ENCODE measurements around the gene PRR14.
"Not testable (repeated sequence)": the region's sequence is repeated elsewhere in the genome, so short reads cannot be mapped to it uniquely, and the experiment has no call there.

PRR14 gene

DNA sequence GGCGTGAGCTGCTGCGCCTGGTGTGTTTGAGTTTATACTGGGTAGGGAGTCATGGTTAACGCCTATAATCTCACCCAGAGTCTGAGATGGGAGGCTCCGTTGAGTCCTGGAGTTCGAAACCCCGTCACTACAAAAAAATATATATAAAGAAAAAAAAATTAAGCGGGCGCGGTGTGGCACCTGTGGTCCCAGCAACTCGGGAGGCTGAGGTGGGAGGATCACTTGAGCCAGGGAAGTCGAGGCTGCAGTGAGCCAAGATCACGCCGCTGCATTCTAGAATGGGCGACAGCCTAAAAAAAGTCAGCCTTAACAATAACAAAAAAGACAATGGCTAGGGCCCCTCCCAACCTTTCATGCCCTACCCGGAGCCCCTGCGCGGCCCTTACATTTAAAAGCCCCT, 17.2 kb upstream of the PRR14 start:
- no peak for DNase-seq

DNA sequence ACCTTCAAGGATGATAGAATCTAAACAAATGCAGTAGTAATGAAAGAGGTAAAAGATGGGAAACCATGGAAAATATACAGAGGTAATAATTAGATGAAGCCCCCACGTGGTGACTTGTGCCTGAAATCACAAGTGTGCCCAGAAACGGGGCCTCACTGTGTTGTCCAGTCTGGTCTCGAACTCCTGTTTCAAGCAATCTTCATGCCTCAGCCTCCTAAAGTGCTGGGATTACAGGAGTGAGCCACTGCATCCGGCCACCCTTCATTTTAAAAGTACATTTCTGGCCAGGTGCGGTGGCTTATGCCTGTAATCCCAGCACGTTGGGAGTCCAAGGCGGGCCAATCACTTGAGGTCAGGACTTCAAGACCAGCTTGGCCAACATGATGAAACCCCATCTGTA, 14.2 kb upstream of the PRR14 start:
- DNase-seq = no peak

DNA sequence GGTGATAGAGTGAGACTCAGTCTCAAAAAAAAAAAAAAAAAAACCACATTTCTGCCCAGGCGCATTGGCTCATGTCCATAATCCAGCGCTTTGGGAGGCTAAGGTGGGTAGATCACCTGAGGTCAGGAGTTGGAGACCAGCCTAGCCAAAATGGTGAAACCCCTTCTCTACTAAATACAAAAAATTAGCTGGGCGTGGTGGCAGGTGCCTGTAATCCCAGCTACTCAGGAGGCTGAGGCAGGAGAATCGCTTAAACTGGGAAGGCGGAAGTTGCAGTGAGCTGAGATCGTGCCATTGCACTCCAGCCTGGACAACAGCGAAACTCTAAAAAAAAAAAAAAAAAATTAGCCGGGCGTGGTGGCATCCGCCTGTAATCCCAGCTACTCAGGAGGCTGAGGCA, 13.6 kb upstream of the PRR14 start:
- not testable (repeated sequence) for DNase-seq

DNA sequence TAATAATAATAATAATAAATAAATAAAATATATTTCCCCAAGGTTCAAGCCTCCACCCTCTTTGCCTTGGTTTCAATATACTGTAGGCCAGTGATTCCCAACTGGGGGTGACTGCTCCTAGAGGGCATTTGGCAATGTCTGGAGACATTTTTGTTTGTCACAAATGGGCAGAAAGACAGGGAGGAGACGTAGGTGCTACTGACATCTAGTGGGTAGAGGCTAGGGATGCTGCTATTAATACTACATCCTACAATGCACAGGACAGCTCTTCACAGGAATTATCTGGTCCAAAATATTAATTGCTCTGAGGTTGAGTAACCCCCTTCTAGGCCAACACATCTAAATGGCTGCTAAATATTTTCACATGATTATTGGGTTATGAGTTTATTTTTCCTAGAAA, 12.8 kb upstream of the PRR14 start:
- DNase-seq = no peak

DNA sequence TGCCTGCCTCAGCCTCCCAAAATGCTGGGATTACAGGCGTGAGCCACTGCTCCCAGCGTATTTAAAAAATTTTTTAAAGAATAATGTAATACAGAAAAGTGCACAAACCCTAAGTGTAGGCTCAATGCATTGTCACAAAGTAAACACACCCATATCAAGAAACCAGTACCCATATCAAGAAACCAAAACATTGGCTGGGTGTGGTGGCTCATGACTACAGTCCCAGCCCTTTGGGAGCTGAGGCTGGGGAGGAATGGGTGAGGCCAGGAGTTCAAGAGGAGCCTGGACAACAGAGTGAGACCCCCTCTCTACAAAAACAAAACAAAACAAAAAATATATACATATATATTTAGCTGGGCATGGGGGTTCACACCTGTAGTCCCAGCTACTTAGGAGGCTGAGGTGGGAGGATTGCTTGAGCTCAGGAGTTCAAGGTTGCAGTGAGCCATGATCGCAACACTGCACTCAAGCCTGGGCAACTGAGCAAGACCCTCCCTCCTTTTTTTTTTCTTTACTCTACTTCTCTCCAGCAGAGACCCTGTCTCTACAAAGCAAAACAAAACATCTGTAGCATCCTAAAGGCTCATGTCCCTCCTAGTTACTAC, 9.3 kb upstream of the PRR14 start:
- DNase-seq = no peak

DNA sequence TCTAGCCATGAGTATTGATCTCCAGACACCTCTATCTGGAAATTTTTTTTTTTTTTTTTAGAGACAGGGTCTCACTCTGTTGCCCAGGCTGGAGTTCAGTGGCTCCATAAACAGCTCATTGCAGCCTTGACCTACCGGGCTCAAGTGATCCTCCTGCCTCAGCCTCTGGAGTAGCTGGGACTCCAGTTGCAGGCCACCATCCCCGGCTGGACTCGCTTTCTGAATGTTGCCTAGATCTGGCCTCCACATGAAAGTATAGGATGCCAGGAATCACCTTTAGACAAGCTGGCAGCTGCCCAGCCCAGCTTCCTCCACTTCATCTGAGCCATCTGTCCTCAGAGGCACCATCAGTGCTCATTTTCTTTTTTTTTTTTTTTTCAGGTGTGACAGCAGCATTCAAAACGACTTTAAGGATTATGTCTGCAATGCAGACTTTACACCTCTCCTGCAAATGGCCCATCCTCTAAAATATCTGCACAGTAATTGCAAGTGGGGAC, 6.4 kb upstream of the PRR14 start:
- DNase-seq = no peak

DNA sequence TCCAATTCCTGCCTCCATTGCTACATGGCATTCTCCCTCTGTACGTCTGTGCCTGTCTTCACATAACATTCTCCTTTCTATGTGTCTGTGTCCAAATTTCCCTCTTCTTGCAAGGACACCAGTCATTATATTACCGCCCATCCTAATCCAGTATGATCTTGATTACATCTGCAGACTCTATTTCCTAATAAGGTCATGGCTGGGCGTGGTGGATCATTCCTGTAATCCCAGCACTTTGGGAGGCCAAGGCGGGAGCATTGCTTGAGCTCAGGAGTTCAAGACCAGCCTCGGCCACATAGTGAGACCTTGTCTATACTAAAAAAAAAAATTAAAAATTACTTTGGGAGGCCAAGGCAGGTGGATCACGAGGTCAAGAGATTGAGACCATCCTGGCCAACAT, 5.0 kb upstream of the PRR14 start:
- DNase-seq = no peak

DNA sequence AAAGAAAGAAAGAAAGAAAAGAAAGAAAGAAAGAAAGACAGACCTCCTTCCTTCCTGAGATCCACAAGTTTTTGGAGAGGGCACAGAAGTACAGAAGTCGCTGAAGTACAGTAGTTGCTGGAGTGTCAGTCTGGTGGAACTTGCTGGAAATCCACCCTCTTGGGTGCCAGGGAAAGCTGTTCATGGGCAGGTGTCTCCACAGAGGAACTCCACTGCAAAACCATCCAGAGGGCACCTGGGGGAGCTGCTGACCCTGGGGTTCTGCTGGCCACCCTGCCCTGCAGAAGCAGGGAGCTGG, 3.5 kb upstream of the PRR14 start:
- no peak for DNase-seq

DNA sequence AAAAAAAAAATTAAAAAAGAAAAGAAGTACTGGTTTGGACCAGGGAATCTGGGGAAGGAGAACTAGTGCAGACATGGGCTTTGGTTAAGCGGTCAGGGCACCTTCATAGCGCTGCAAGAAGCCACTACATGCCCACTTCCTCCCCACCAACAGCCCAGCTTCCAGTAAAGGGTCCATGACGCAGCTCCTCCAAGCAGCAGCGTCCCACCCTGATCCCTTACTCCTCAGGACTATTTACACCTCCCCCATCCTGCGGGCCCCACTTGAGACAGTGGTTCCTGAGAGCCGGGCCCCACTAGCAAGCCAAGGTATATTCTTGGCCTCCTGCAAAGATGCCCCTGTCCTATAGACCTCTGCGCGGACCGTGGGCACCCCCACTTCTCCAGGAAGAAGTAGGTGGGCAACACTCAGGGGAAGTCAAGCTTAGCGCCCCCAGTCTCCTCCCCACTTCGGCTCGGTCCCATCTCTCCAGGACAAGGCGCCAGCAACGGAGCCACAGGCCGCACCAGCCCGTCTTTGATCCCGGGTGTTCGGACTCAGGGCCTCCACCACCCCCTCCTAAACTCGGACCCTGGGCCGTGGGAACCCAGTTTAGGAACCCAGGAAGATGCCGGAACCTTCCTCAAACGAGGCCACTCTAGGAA, 913 bp upstream of the PRR14 start:
- no peak for DNase-seq

DNA sequence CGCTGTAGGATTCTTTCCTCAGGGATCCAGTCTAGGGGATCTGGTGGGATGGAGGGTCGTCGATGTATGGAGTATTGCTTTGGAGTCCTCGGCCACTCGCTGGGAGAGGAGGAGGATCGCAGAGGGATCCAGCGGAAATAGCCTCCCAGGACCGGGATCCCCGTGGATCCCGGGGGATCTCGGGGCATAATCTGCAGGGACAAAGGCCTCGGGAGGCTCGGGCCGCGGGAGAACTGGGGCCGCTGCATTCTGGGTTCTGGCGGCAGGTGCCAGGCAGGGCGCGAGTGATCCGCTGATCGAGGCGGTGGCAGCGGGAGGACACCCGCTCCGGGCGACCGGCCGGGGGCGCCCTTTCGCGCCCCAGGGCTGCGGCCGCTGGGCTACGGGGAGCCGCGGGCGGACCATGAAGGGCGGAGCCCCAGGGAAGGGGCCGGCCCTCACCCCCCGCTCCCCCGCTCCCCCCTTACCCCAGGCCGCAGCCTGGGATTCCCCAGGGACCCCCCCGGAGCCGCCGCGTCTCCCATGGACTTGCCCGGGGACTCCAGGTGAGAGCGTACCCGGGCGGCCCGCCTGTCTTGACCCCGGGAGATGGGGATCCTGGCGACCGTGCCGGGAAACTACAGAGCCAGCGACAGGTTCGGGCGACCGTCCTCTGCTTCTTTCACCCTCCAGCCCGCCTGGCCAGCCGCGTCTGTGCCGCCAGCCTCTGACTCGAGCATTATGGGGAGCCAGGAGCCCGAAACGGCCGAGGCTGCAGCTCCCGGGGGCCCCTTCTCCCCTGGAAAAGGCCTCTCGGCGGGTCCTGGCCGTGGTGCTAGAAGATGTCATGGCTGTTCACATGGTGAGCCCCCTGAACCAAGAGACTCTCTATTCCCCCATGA, 604 bp downstream of the PRR14 start:
- DNase-seq = peak; percentile 23

DNA sequence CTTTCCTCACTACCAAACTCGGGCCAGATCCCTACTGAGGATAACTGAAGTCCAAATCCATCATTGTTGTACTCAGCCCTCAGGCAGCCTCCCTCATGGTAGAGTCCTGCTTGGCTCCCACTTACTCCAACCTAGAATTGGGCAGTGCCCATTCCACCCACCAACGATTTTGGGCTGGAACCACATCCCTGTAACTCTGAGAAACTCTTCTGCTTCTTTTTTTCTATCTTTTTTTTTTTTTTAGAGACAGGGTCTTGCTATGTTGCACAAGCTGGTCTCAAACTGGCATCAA, 1.2 kb downstream of the PRR14 start:
- DNase-seq = no peak

DNA sequence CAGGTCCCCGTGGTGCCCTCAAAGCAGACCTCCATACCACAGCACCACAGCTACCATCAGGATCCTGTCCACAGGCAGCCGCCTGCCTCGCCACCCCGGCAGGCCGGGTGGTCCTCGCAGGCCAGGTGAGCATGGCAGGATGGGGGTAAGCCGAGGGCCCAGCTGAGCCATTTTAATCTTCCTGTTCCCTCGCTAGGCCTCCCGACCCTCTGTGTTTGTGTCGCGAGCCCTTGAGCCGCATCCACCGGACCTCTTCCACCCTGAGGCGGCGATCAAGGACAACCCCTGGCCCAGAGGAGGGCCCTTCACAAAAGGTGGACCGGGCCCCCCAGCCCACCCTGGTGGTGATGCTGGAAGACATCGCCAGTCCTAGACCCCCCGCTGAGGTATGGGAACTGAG, 2.0 kb downstream of the PRR14 start:
- DNase-seq = no peak

DNA sequence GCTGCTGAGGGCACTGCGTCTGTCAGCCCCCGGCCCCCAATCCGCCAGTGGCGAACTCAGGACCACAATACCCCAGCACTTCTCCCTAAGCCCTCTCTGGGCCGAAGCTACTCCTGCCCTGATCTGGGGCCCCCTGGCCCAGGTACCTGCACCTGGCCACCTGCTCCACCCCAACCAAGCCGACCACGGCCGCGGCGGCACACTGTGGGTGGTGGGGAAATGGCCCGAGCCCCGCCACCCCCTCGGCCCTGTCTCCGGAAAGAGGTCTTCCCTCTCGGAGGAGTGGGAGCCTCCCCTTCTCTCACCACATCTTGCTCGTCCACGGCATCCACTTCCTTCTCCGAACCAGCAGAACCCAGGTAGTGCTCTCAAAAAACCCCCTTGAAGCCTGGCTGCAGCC, 4.1 kb downstream of the PRR14 start:
- DNase-seq = no peak

DNA sequence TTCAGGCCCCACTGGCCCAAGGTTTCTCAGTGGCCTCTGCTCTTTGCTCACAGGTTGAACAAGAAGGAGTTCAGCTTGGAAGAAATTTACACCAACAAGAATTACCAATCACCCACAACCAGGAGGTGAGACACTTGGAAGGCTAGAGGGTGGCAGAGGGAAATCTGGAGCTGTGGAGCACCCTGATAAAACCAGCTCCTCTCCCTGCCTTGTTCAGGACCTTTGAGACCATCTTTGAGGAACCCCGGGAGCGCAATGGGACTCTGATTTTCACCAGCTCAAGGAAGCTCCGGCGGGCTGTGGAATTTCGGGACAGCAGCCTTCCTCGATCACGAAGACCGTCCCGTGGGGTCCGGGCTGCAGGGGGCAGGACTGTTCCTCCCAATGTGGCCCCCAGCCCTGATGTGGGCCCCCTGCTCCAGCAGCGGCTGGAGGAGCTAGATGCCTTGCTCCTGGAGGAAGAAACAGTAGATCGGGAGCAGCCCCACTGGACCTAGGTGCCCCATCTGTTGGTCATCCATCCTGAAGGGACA, 5.1 kb downstream of the PRR14 start:
- DNase-seq = no peak

DNA sequence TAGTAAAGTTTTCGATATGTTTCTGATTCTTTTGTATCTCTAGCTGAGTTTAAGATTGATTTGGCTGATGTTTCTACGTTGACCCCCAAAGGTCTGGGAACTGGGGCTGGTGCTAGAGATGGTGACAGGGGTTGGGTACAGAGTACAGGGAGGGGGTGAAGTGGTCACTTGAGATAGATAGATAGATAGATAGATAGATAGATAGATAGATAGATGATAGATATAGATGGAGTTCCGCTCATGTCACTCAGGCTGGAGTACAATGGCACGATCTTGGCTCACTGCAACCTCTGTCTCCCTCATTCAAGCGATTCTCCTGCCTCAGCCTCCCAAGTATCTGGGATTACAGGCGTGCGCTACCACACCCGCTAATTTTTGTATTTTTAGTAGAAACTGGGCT, 5.6 kb downstream of the PRR14 start:
- DNase-seq = no peak

DNA sequence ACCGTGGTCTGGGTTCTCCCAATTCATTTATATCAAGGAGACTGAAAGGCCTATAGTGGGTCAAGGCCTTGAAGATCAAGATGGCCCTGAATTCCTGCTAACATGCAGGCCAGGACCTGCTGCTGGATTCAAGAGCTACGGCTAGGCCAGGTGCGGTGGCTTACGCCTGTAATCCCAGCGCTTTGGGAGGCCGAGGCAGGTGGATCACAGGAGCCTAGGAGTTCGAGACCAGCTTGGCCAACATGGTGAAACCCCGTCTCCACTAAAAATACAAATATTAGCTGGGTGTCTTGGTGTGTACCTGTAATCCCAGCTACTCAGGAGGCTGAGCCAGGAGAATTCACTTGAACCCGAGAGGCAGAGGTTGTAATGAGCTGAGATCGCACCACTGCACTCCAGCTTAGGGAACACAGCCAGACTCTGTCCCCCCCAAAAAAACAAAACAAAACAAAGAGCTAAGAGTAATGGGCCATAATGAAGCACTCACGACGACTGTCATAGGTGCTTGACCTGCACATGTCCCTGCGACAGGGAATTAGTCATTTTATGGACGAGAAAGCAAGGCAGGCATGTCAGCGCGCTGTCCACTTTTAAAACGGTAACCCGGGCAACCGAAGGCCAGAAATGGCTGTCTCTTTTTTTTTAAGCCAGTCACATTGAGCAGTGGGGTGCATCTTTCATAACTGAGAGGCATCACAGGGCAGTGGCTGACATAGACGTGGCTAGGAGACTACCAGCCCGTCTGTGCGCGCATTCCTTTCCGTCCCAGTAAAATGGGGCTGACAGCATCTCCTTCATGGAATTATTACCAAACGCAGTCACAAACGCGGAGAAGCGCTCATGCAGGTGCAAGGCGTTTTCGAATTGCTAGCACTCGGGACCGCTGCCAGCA, 6.5 kb downstream of the PRR14 start:
- no peak for DNase-seq

DNA sequence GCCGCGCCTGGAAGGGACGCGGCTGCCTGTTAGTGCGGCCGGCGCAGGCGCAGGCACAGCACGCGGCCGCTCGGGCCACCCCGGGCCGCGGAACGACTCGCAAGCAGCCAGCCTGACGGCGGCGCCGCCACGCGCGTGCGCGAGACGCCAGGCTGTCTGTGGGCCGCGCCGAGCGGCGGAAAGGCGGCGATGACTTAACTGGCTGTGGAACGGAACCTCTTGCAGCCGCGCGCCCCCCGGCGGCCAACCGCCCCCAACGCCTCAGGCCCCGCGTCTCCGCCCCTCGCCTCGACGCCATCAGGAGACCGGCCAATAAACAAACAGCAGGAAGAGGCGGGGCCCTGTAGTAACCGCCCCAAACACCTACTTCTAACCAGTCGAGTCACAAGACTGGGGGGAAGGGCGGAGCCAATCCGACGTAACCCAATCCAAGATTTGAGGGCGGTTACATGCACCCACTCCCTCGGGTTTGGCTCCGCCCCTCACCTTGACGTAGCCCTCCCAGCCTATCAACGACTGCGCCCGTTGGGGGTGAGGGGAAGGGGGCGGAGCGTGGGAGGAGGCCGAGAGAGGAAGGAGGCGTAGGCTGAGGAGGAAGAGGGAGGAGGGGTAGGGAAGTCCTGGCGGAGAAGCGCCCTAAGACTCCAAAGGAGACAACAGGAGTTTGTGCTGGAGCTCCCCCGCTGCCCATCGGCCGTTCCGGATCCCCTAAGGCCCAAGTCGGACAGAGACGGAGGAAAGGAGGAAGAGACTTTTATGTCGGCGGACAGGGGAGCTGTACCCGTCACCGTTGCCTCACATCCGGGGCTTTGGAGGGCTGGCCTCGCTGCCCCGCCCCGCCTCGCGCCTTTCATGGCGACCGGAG, 7.3 kb downstream of the PRR14 start, which contains the start of gene FBRS:
TSS of gene FBRS (plus strand) at position 566 of the 865 bp plus-strand sequence. CDS start 1,088 bp downstream, outside the sequence.
- peak; percentile 99 for DNase-seq

DNA sequence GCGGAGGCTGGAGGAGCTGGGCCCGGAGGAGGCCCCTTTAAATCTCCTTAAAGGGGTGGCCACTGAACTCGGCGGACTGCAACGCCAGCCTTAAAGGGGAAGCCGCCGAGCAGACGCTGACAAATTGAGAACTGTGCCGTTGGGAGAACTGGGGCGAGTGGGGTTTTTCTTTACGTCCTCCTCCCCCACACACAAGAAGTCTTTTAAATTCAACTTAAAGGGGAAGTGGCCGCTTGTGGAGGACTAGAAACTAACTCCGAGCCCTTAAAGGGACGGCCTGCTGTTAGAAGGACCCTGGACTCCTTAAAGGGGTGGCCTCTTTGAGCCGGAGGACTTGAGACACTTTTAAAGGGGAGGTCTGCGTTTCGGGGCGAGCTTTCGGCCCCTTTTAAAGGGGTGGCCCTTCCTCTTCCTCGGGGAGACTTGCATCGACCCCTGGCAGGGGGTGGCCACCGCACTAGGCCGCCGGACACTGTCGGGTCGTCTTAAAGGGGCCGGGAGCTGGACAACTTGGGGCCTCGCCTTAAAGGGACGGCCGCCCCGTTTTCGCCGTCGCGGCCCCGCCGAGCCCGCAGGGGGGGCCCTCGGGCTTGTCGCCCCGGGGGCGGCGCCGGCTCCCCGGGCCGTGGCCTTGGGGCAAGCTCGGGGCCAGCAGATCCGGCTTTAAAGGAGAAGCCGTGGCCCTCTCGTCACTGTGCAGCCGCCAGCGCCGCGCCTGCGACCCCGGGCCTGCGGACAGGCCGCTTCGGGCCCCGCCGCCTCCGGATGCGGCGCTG, 8.2 kb downstream of the PRR14 start:
- peak; percentile 95 for DNase-seq

DNA sequence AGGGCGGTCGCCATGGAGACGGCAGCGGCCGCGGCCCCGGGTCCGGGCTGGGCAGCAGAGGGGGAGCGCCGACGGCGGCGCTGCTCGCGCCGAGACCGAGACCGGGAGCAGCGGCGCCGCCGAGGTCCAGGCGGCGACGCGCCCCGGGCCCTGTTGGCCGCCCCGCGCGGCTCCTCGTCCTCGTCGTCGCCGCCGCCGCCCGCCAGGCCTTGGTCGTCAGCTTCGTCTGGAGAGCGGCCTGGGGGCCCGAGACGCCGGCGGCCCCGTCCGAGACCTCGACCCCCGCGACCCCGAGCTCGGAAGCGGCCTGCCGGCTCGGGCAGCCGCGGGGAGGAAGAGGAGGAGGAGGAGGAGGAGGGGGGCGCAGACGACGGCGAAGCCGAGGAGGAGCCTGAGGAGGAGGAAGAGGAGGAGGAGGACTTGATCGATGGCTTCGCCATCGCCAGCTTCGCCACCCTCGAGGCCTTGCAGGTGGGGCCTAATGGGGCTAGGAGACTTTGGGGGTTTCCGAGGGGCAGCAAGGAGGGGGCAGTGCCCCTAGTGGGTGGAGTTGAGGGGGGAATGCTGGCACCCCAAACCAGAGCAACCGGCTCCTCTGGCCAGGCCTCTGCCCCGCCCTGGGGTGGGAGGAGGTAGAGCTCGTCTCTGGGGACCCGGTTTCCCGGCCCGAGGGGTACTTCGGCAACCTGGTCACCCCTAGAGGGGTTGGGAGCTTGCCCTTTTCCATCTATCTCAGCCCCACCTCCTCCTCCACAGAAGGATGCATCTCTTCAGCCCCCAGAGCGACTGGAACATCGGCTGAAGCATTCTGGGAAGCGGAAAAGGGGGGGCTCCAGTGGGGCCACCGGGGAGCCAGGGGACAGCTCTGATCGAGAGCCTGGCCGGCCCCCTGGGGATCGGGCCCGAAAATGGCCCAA, 9.0 kb downstream of the PRR14 start:
- no peak for DNase-seq

Measured in NCI-H526 treated with DMSO at 0.1 percent for 48 hours (cell line).